ENCODE measurements around the gene C4orf50.
"Not testable (repeated sequence)": the region's sequence is repeated elsewhere in the genome, so short reads cannot be mapped to it uniquely, and the experiment has no call there.

The C4orf50 gene

DNA sequence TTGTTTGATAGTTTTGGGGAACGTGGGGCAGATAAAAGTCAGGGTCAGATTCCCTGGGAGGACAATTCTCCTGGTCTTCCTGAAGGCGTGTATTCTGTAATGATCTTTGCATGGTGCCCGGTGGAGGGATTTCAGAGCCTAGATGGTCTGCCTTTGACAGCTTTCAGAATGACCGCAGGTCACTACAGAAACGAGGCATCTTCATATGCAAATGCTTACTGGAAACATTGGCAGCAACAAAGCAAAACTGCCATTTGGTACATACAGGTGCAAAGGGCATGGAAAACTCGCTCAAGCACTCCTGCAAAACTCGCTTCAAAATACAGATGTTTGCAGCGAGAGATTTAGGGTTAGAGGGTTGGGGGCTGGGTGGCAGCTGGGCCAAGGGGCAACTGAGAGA lies 8.8 kb downstream of the C4orf50 start:
- H3K36me3 ChIP-seq (replicated peaks; ENCODE audit: low read depth, low read length), result no peaks in the 10 kb centered on the region
- TF ChIP-seq, protein P1, sequence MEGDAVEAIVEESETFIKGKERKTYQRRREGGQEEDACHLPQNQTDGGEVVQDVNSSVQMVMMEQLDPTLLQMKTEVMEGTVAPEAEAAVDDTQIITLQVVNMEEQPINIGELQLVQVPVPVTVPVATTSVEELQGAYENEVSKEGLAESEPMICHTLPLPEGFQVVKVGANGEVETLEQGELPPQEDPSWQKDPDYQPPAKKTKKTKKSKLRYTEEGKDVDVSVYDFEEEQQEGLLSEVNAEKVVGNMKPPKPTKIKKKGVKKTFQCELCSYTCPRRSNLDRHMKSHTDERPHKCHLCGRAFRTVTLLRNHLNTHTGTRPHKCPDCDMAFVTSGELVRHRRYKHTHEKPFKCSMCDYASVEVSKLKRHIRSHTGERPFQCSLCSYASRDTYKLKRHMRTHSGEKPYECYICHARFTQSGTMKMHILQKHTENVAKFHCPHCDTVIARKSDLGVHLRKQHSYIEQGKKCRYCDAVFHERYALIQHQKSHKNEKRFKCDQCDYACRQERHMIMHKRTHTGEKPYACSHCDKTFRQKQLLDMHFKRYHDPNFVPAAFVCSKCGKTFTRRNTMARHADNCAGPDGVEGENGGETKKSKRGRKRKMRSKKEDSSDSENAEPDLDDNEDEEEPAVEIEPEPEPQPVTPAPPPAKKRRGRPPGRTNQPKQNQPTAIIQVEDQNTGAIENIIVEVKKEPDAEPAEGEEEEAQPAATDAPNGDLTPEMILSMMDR (IDR thresholded peaks at IDR 0.05; ENCODE audit: low read depth, low read length), result no peak
- no peak for TF ChIP-seq EZH2phosphoT487 (IDR thresholded peaks at IDR 0.05; ENCODE audit: low read depth)
- H4K20me1 ChIP-seq (ENCODE audit: insufficient read depth, low read length), result no peaks in the 10 kb centered on the region
- no peak overlapping the region for H3K4me2 ChIP-seq (ENCODE audit: low read length)
- no peak overlapping the region for H3K4me3 ChIP-seq (ENCODE audit: low read length)
- H3K9me3 ChIP-seq (ENCODE audit: insufficient read depth, low read length), result no peaks in the 10 kb centered on the region
- no peaks in the 10 kb centered on the region for H3K27me3 ChIP-seq (ENCODE audit: low read depth, low read length)
- no peak overlapping the region for H3K9ac ChIP-seq (ENCODE audit: low read length)
- H3K4me1 ChIP-seq (ENCODE audit: low read length), result no peaks in the 10 kb centered on the region
- H3K79me2 ChIP-seq (ENCODE audit: low read length), result no peaks in the 10 kb centered on the region
- no peak overlapping the region for H3K27ac ChIP-seq (ENCODE audit: low read length)
- H2AFZ ChIP-seq (ENCODE audit: low read depth, low read length), result no peak overlapping the region

DNA sequence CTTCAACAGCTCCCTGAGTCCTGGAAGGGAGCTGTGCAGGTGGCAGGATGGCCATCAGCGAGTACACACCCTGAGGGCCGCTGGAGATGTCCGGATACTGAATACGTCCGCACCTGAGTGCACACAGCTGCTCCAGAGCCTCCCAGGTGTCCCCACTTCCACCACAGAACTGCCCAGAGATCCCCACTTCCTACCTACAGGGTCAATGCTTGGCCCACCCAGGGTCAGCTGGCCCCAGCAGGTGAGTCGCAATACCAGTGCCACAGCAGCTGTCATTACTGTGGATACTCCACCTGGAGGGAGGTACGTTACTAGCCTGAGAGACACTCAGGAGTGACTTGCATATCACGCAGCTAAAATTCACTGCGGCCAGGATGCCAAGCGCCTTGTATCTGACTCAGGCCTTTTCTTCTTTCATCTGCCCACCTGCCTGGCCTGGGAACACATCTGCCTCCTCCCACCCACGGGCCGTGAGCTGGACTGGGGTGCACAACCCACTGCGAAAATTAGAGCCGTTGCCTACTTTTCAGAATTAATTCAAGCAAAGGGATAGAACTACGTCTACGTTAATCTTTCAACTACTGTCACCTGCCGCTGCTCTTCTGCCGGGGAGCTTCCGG lies 9.4 kb downstream of the C4orf50 start:
- H3K9me3 ChIP-seq (ENCODE audit: insufficient read depth, low read length), result no peaks in the 10 kb centered on the region
- H4K20me1 ChIP-seq (ENCODE audit: insufficient read depth, low read length), result no peaks in the 10 kb centered on the region
- H3K4me2 ChIP-seq (ENCODE audit: low read length), result no peak overlapping the region
- H3K4me3 ChIP-seq (ENCODE audit: low read length), result no peak overlapping the region
- no peak overlapping the region for H3K9ac ChIP-seq (ENCODE audit: low read length)
- TF ChIP-seq, protein P1 (IDR thresholded peaks at IDR 0.05; ENCODE audit: low read depth, low read length), result no peak
- TF ChIP-seq EZH2phosphoT487 (IDR thresholded peaks at IDR 0.05; ENCODE audit: low read depth), result no peak
- no peaks in the 10 kb centered on the region for H3K27me3 ChIP-seq (ENCODE audit: low read depth, low read length)
- no peak overlapping the region for H2AFZ ChIP-seq (ENCODE audit: low read depth, low read length)
- no peaks in the 10 kb centered on the region for H3K4me1 ChIP-seq (ENCODE audit: low read length)
- H3K36me3 ChIP-seq (replicated peaks; ENCODE audit: low read depth, low read length), result no peaks in the 10 kb centered on the region
- no peak overlapping the region for H3K27ac ChIP-seq (ENCODE audit: low read length)
- H3K79me2 ChIP-seq (ENCODE audit: low read length), result no peaks in the 10 kb centered on the region

DNA sequence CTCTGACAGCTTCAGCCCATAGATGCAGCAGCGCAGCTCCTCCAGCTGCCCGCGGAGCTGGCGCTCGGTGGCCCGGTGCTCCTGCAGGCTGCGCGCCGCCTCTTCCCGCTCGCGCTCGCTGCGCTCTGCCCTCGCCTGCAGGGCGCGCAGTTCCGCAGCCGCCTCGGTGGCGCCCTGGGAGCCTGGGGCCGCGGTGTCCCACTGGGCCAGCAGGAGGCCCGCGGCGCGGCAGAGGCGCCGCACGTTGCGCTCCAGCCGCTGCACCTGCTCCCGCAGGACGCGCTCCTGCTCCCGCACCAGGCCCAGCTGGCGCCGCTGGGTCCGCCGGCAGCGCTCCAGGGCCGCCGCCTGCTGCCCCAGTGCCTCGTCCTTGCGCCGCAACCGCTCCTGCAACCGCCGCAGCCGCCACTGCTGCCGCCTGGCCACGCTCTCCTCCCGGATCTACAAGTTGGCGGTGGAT lies 10.1 kb downstream of the C4orf50 start:
- TF ChIP-seq EZH2phosphoT487 (IDR thresholded peaks at IDR 0.05; ENCODE audit: low read depth), result no peak
- TF ChIP-seq, protein P1 (IDR thresholded peaks at IDR 0.05; ENCODE audit: low read depth, low read length), result no peak
- H2AFZ ChIP-seq (ENCODE audit: low read depth, low read length), result no peak overlapping the region
- no peaks in the 10 kb centered on the region for H3K79me2 ChIP-seq (ENCODE audit: low read length)
- H3K9me3 ChIP-seq (ENCODE audit: insufficient read depth, low read length), result no peaks in the 10 kb centered on the region
- H3K36me3 ChIP-seq (replicated peaks; ENCODE audit: low read depth, low read length), result no peaks in the 10 kb centered on the region
- no peak overlapping the region for H3K4me3 ChIP-seq (ENCODE audit: low read length)
- H3K27ac ChIP-seq (ENCODE audit: low read length), result no peak overlapping the region
- no peaks in the 10 kb centered on the region for H4K20me1 ChIP-seq (ENCODE audit: insufficient read depth, low read length)
- H3K9ac ChIP-seq (ENCODE audit: low read length), result no peak overlapping the region
- H3K4me1 ChIP-seq (ENCODE audit: low read length), result no peaks in the 10 kb centered on the region
- H3K4me2 ChIP-seq (ENCODE audit: low read length), result no peak overlapping the region
- H3K27me3 ChIP-seq (ENCODE audit: low read depth, low read length), result no peaks in the 10 kb centered on the region

DNA sequence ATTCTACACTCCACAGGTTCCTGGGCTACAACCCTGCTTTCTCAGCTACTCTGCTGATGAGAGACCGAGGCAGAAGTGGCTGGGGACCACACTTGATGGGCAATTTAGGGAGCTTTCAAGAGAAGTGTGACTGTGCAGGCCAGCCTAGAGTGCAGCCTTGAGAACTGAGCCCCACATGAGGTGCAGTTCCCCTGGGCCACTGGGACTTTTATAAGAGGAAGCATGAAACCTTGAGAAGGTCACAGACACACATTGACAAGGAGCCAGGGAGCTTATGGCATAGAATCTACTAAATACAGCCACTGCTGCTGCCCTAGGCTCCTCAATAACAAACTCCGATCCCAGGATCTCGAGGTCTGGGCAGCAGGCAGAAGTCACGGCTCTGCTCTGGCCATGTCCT lies 13.1 kb downstream of the C4orf50 start:
- TF ChIP-seq EZH2phosphoT487 (IDR thresholded peaks at IDR 0.05; ENCODE audit: low read depth), result no peak
- TF ChIP-seq, protein P1 (IDR thresholded peaks at IDR 0.05; ENCODE audit: low read depth, low read length), result no peak
- Histone ChIP-seq H3K27me3 (ENCODE audit: low read depth, low read length) (0 out of 2 replicates have a peak, but pooled peaks cover under 1% of the 10 kb centered on the region), H3K4me3 (ENCODE audit: low read length) (no peak overlapping the region), H4K20me1 (ENCODE audit: insufficient read depth, low read length) (no peaks in the 10 kb centered on the region), H3K9me3 (ENCODE audit: insufficient read depth, low read length) (no peaks in the 10 kb centered on the region), H3K27ac (ENCODE audit: low read length) (no peak overlapping the region), H3K36me3 (replicated peaks; ENCODE audit: low read depth, low read length) (no peaks in the 10 kb centered on the region), H3K79me2 (ENCODE audit: low read length) (no peaks in the 10 kb centered on the region), H3K4me1 (ENCODE audit: low read length) (no peaks in the 10 kb centered on the region), H3K4me2 (ENCODE audit: low read length) (no peak overlapping the region), H2AFZ (ENCODE audit: low read depth, low read length) (no peak overlapping the region), H3K9ac (ENCODE audit: low read length) (no peak overlapping the region)

DNA sequence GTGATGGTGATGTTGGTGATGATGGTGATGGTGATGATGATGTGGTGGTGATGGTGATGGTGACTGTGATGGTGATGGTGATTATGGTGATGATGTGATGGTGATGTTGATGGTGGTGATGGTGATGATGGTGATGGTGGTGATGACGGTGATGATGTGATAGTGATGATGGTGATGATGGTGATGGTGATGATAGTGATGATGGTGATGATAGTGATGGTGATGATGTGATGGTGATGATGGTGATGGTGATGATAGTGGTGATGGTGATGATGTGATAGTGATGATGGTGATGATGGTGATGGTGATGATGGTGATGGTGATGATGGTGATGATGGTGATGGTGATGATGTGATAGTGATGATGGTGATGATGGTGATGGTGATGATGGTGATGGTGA lies 14.7 kb downstream of the C4orf50 start:
- H3K27ac ChIP-seq (ENCODE audit: low read length); H3K27me3 ChIP-seq (ENCODE audit: low read depth, low read length); H3K9me3 ChIP-seq (ENCODE audit: insufficient read depth, low read length); H3K4me2 ChIP-seq (ENCODE audit: low read length); H3K4me3 ChIP-seq (ENCODE audit: low read length); H3K36me3 ChIP-seq (replicated peaks; ENCODE audit: low read depth, low read length); H3K4me1 ChIP-seq (ENCODE audit: low read length); H3K79me2 ChIP-seq (ENCODE audit: low read length); H2AFZ ChIP-seq (ENCODE audit: low read depth, low read length); H4K20me1 ChIP-seq (ENCODE audit: insufficient read depth, low read length); H3K9ac ChIP-seq (ENCODE audit: low read length): not testable (repeated sequence)
